DND-41 (cell line): ENCODE measurements around the gene STARD10.

ENCODE experiments used
- CTCF ChIP-seq: IDR thresholded peaks from 2 replicates; pipeline ENCODE4 v1.5.1; 2012; ENCODE audit warnings: borderline replicate concordance, low read length, moderate library complexity, mild to moderate bottlenecking; ENCODE audit not compliant: poor library complexity, severe bottlenecking; ENCODE audit errors: extremely low read depth
- EZH2 ChIP-seq: IDR thresholded peaks from 3 replicates; pipeline ENCODE4 v1.6.1; 2012; ENCODE audit warnings: borderline replicate concordance, low read depth, mild to moderate bottlenecking, moderate library complexity, low read length, inconsistent platforms; ENCODE audit not compliant: severe bottlenecking

- TF ChIP-seq CTCF (no peak), EZH2 (no peak)
Observed at GRCh38 chr11:72826942-72827480, 33.2 kb upstream of the STARD10 start.
